Measurements from ENCODE around the gene TRIM33.

The TRIM33 gene

GRCh38 chr1:114350731-114351445 is 160.1 kb downstream of the TRIM33 start:
- no peak for DNase-seq (ENCODE audit: low read depth)

GRCh38 chr1:114349891-114350605 is 161.0 kb downstream of the TRIM33 start:
- DNase-seq (ENCODE audit: low read depth): no peak

GRCh38 chr1:114347431-114348209 is 163.4 kb downstream of the TRIM33 start:
- DNase-seq (ENCODE audit: low read depth): no peak

GRCh38 chr1:114346480-114347029 is 164.4 kb downstream of the TRIM33 start:
- DNase-seq (ENCODE audit: low read depth): peak; percentile 92

GRCh38 chr1:114345930-114346479 is 165.0 kb downstream of the TRIM33 start:
- DNase-seq (ENCODE audit: low read depth): no peak

GRCh38 chr1:114344656-114345055 is 166.3 kb downstream of the TRIM33 start:
- no peak for DNase-seq (ENCODE audit: low read depth)
